RWPE1 (cell line): ENCODE results near the gene ZNF521.

Experiments
- CTCF ChIA-PET: fragments of 350-600 bp; sonication (Branson Sonifier 250); formaldehyde crosslinking; extraction: SDS; loops from one replicate; lab custom pipeline; 2021; lab: Yijun Ruan, JAX
- POLR2A ChIA-PET: fragments of 400-600 bp; formaldehyde crosslinking; extraction: SDS; loops from one replicate; lab custom pipeline; 2020; ENCODE audit warnings: antibody characterized with exemption; ENCODE audit not compliant: low non-redundant PET; lab: Yijun Ruan, JAX
- DNase-seq: peaks from one replicate; pipeline ENCODE4 v3.0.0; 2012; ENCODE audit warnings: low spot score
- H3K27ac ChIP-seq: fragments of 450-650 bp; 2 replicates; pipeline ENCODE4 v1.5.1; 2017
- CTCF ChIP-seq: fragments of 450-650 bp; conservative IDR thresholded peaks from 2 replicates; pipeline ENCODE4 v1.5.1; 2017; ENCODE audit warnings: low read depth, mild to moderate bottlenecking

The ZNF521 gene

GRCh38 chr18:25364732-25365131 is 12.8 kb upstream of the ZNF521 start:
- POLR2A ChIA-PET, result interaction anchor here (0.6 kb wide), 1 partner anchor 129 kb away, joined by 8 read pairs; no protein-coding TSS in a partner anchor
- CTCF ChIA-PET, result no interaction called here
- TF ChIP-seq CTCF, result no peak
- no peak for DNase-seq
- H3K27ac ChIP-seq, result no peak overlapping the region

- POLR2A ChIA-PET, result no interaction called here
- H3K27ac ChIP-seq, result no peak overlapping the region
- CTCF ChIA-PET, result no interaction called here
- TF ChIP-seq CTCF, result no peak
- DNase-seq, result no peak
Observed at GRCh38 chr18:25360301-25360899, 8.4 kb upstream of the ZNF521 start.

GRCh38 chr18:25353080-25353479 is 1.1 kb upstream of the ZNF521 start:
- no peak for TF ChIP-seq CTCF
- CTCF ChIA-PET, result no interaction called here
- H3K27ac ChIP-seq, result no peak overlapping the region
- POLR2A ChIA-PET, result no interaction called here
- DNase-seq, result no peak

GRCh38 chr18:25352629-25353005 is 651 bp upstream of the ZNF521 start:
- ChIA-PET POLR2A (no interaction called here), CTCF (no interaction called here)
- TF ChIP-seq CTCF, result no peak
- DNase-seq, result no peak
- no peak overlapping the region for H3K27ac ChIP-seq

GRCh38 chr18:25351280-25351775 is 638 bp downstream of the ZNF521 start:
- no peak for DNase-seq
- POLR2A ChIA-PET, result no interaction called here
- H3K27ac ChIP-seq, result no peak overlapping the region
- CTCF ChIA-PET, result interaction anchor here (0.7 kb wide), 1 partner anchor 86 kb away, joined by 9 read pairs; no protein-coding TSS in a partner anchor
- no peak for TF ChIP-seq CTCF

GRCh38 chr18:25350489-25351251 is 1.3 kb downstream of the ZNF521 start:
- ChIA-PET CTCF (interaction anchor here (0.7 kb wide), 1 partner anchor 87 kb away, joined by 9 read pairs; no protein-coding TSS in a partner anchor), POLR2A (no interaction called here)
- no peak for DNase-seq
- no peak for TF ChIP-seq CTCF
- H3K27ac ChIP-seq, result no peak overlapping the region
